K562 (cell line): Measurements from ENCODE around the gene DCDC2. TPM values are rescaled to one million over a fixed set of nuclear protein-coding genes. Genes with fewer than 3 reads are reported as not detected.

Source experiments
- BCLAF1 ChIP-seq, 2 experiments: fragments of 450-650 bp in 1 of 2; IDR thresholded peaks; 2 replicates each; pipeline ENCODE4 v1.6.1; 2011 to 2017; ENCODE audit warnings: low read depth in 2 of 2, antibody characterized with exemption in 1 of 2, borderline replicate concordance in 1 of 2, low read length in 1 of 2, mild to moderate bottlenecking in 1 of 2, mixed read lengths in 1 of 2; ENCODE audit not compliant: control insufficient read depth in 1 of 2
- DEAF1 ChIP-seq: fragments of 450-650 bp; formaldehyde crosslinking; IDR thresholded peaks from 2 replicates; pipeline ENCODE4 v1.4.0; 2020; ENCODE audit warnings: mild to moderate bottlenecking, moderate library complexity
- DMBX1 ChIP-seq: fragments of 250-450 bp; sonication (Bioruptor Pico); IDR thresholded peaks from 2 replicates; pipeline ENCODE4 v1.8.0; 2022; ENCODE audit warnings: inconsistent platforms, mild to moderate bottlenecking, moderate library complexity, borderline replicate concordance
- FOSL1 ChIP-seq: fragments of 200-800 bp; sonication (Bioruptor generic); conservative IDR thresholded peaks from 2 replicates; pipeline ENCODE4 v1.6.1; 2016; ENCODE audit warnings: missing genetic modification characterization, missing compliant biosample characterization
- FOXA3 ChIP-seq, 2 experiments: fragments of 450-650 bp in 1 of 2; sonication (generic) in 1 of 2; formaldehyde crosslinking; IDR thresholded peaks in 1 of 2; conservative IDR thresholded peaks in 1 of 2; 2 replicates each; pipeline versions ENCODE4 v1.4.0 to v1.8.0; 2020 to 2022; ENCODE audit warnings: mild to moderate bottlenecking in 2 of 2, missing genetic modification reagents in 1 of 2
- GABPB2 ChIP-seq: fragments of 250-450 bp; sonication (Bioruptor Pico); conservative IDR thresholded peaks from 2 replicates; pipeline ENCODE4 v1.5.1; 2021; ENCODE audit warnings: mild to moderate bottlenecking
- NCOR1 ChIP-seq: fragments of 450-650 bp; IDR thresholded peaks from 2 replicates; pipeline ENCODE4 v1.6.1; 2016; ENCODE audit warnings: mild to moderate bottlenecking, moderate library complexity
- POLR2B ChIP-seq: fragments of 450-650 bp; IDR thresholded peaks from 2 replicates; pipeline ENCODE4 v1.6.1; 2018; ENCODE audit warnings: low read depth; ENCODE audit not compliant: partially characterized antibody
- POLR2H ChIP-seq: IDR thresholded peaks from 2 replicates; pipeline ENCODE4 v1.6.1; 2016; ENCODE audit warnings: missing genetic modification characterization, low read depth, mild to moderate bottlenecking, control low read depth, missing compliant biosample characterization, moderate library complexity
- POLR3A ChIP-seq: IDR thresholded peaks from 2 replicates; pipeline ENCODE4 v1.6.1; 2011; ENCODE audit warnings: borderline replicate concordance, mild to moderate bottlenecking, moderate library complexity; ENCODE audit not compliant: insufficient read length, insufficient read depth; ENCODE audit errors: extremely low read depth
- RAD21 ChIP-seq, 2 experiments: fragments of 250-450 bp in 1 of 2; fragments of 450-650 bp in 1 of 2; sonication (Bioruptor Pico) in 1 of 2; formaldehyde crosslinking in 1 of 2; IDR thresholded peaks in 1 of 2; conservative IDR thresholded peaks in 1 of 2; 2 replicates each; pipeline versions ENCODE4 v1.4.0 to v1.8.0; 2020 to 2022; ENCODE audit warnings: mild to moderate bottlenecking in 2 of 2, moderate library complexity in 1 of 2
- RFX1 ChIP-seq: fragments of 450-650 bp; IDR thresholded peaks from 2 replicates; pipeline ENCODE4 v1.6.1; 2016; ENCODE audit warnings: mild to moderate bottlenecking, moderate library complexity
- SOX6 ChIP-seq: fragments of 450-650 bp; IDR thresholded peaks from 2 replicates; pipeline ENCODE4 v1.6.1; 2014; ENCODE audit warnings: mild to moderate bottlenecking
- TAF1 ChIP-seq: IDR thresholded peaks from 2 replicates; pipeline ENCODE4 v1.6.1; 2011; ENCODE audit warnings: mild to moderate bottlenecking, low read length, moderate library complexity; ENCODE audit not compliant: insufficient read depth, control insufficient read depth, severe bottlenecking; ENCODE audit errors: extremely low read depth
- ZNF121 ChIP-seq: sonication (generic); formaldehyde crosslinking; conservative IDR thresholded peaks from 2 replicates; pipeline ENCODE4 v1.8.0; 2022; ENCODE audit warnings: missing genetic modification reagents
- ZNF436 ChIP-seq: fragments of 250-450, 450-650 bp; sonication (Bioruptor Pico); formaldehyde crosslinking; IDR thresholded peaks from 2 replicates; pipeline ENCODE4 v1.7.0; 2020; ENCODE audit warnings: mild to moderate bottlenecking
- ZNF696 ChIP-seq: fragments of 250-450 bp; sonication (Bioruptor Pico); conservative IDR thresholded peaks from 2 replicates; pipeline ENCODE4 v1.4.0; 2020; ENCODE audit warnings: mild to moderate bottlenecking, moderate library complexity
- polyA plus RNA-seq, 8 experiments: library from polyadenylated mRNA; depleted of rRNA in 4 of 8; stranded (reverse) in 5 of 8; unstranded in 3 of 8; fragments of >200 nt; fragmentation: Nextera tagmentation in 2 of 8; fragmentation: Illumina TruSeq in 1 of 8; extraction: Ambion mirVana in 2 of 8; extraction: Trizol in 1 of 8; gene quantifications; 2 replicates each; pipeline versions ENCODE4 v1.2.1 to v1.2.3, GENCODE V29; 2011 to 2014; ENCODE audit warnings: inconsistent platforms in 1 of 8, missing spikeins in 1 of 8
- total RNA-seq, 7 experiments: library from RNA; depleted of rRNA in 6 of 7; stranded (reverse); fragments of >200 nt in 6 of 7; fragmentation: Illumina TruSeq in 2 of 7; extraction: Trizol in 2 of 7; gene quantifications; 2 replicates each; pipeline versions ENCODE4 v1.2.1 to v1.2.3, GENCODE V29; 2011 to 2021; ENCODE audit warnings: low replicate concordance in 1 of 7
- TF ChIP-seq, protein P1 (sequence below): IDR thresholded peaks from 2 replicates; pipeline ENCODE4 v1.6.1; 2014; ENCODE audit warnings: antibody characterized with exemption
- TF ChIP-seq, protein P2 (sequence below): fragments of 450-650 bp; formaldehyde crosslinking; IDR thresholded peaks from 2 replicates; pipeline ENCODE4 v1.4.0; 2022; ENCODE audit warnings: missing genetic modification characterization

Gene DCDC2
- total and polyA plus RNA-seq, 9 of the 15 experiments (the other 6 are each of a cell fraction or from before 2014, with no cell fraction given), result 0.04 TPM; not detected in 8

DNA sequence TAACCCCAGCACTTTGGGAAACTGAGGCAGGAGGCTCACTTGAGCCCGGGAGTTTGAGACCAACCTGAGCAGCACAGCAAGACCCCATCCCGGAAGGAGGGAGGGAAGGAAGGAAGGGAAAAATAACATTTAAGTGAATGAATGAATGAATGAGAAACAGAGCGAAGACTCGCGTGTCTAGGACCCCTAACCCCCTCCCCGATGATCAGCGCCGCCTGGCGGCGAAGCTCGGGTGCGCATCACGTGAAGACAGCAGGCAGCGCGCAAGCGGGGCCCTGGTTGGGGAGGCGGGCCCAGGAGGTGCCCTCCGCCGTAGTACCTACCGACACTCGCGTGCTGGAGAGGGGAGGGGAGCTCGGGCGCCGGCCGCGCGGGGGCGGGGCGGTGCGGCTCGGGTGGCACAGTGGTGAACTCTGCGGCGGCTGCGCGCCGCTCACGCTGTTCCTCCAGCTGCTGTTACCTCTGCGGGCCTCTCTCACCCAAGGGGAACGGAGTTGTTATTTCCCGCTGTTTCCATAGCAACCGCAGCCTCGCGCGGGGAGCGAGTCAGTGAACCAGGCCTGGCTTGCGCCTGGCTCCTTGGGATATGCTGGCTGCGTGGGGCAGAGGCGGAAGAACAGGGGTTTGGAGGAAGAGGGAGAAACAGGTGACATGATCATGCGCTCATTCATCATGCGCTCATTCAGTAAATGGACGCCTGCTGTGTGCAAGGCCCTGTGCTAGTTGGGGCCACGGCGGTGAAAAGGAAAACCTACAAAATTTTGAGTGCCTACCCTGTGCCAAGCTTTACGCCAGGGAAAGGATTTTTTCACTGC lies 2.0 kb upstream of the DCDC2 start (continued):
- no peak for TF ChIP-seq BCLAF1 (IDR thresholded peaks at IDR 0.05; ENCODE audit: borderline replicate concordance in 1 of 2, control insufficient read depth in 1 of 2, low read depth in 2 of 2, low read length in 1 of 2)
- no peak for TF ChIP-seq TAF1
- TF ChIP-seq RFX1, result peak; percentile 87
- no peak for TF ChIP-seq GABPB2 (CRISPR knock-in tag)
- TF ChIP-seq POLR2B, result no peak
- peak in 1 of 2 experiments; percentile 21; a peak in 1 of 4 replicates for TF ChIP-seq RAD21 (CRISPR knock-in tag; conservative IDR thresholded peaks at IDR 0.05 in 1 of 2, IDR thresholded peaks at IDR 0.05 in 1 of 2)
- TF ChIP-seq SOX6, result no peak
- TF ChIP-seq DMBX1 (CRISPR knock-in tag), result no peak
- no peak for TF ChIP-seq DEAF1 (CRISPR knock-in tag)
- TF ChIP-seq NCOR1, result no peak
- TF ChIP-seq ZNF121, result 0 out of 2 replicates have a peak, but pooled peaks have one; percentile 13
- TF ChIP-seq FOXA3 (CRISPR knock-in tag; conservative IDR thresholded peaks at IDR 0.05 in 1 of 2, IDR thresholded peaks at IDR 0.05 in 1 of 2), result no peak
- TF ChIP-seq, protein P1, sequence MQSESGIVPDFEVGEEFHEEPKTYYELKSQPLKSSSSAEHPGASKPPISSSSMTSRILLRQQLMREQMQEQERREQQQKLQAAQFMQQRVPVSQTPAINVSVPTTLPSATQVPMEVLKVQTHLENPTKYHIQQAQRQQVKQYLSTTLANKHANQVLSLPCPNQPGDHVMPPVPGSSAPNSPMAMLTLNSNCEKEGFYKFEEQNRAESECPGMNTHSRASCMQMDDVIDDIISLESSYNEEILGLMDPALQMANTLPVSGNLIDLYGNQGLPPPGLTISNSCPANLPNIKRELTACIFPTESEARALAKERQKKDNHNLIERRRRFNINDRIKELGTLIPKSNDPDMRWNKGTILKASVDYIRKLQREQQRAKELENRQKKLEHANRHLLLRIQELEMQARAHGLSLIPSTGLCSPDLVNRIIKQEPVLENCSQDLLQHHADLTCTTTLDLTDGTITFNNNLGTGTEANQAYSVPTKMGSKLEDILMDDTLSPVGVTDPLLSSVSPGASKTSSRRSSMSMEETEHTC, result no peak
- TF ChIP-seq ZNF436 (CRISPR knock-in tag), result no peak
- TF ChIP-seq POLR3A, result no peak
- TF ChIP-seq, protein P2, sequence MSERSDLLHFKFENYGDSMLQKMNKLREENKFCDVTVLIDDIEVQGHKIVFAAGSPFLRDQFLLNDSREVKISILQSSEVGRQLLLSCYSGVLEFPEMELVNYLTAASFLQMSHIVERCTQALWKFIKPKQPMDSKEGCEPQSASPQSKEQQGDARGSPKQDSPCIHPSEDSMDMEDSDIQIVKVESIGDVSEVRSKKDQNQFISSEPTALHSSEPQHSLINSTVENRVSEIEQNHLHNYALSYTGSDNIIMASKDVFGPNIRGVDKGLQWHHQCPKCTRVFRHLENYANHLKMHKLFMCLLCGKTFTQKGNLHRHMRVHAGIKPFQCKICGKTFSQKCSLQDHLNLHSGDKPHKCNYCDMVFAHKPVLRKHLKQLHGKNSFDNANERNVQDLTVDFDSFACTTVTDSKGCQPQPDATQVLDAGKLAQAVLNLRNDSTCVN, result no peak
- TF ChIP-seq FOSL1 (tag), result no peak
- TF ChIP-seq ZNF696 (CRISPR knock-in tag), result no peak
- TF ChIP-seq POLR2H, result no peak
